Glutamatergic neuron (in vitro differentiated cells): ENCODE results near the gene CD2AP. TPM values are rescaled to one million over a fixed set of nuclear protein-coding genes. Genes with fewer than 3 reads are reported as not detected.

ENCODE experiments used
- DNase-seq: peaks from one replicate; pipeline ENCODE4 v3.0.0; 2022
- H3K27ac Mint-ChIP-seq: one replicate; pipeline ENCODE4 v1.8.0; 2020; ENCODE audit warnings: mild to moderate bottlenecking, mixed read lengths, inconsistent platforms; ENCODE audit not compliant: unreplicated experiment
- H3K27me3 Mint-ChIP-seq: one replicate; pipeline ENCODE4 v1.8.0; 2020; ENCODE audit warnings: mild to moderate bottlenecking, moderate library complexity, mixed read lengths, inconsistent platforms; ENCODE audit not compliant: unreplicated experiment
- H3K36me3 Mint-ChIP-seq: one replicate; pipeline ENCODE4 v1.8.0; 2020; ENCODE audit warnings: mild to moderate bottlenecking, mixed read lengths, inconsistent platforms; ENCODE audit not compliant: unreplicated experiment
- H3K4me1 Mint-ChIP-seq: one replicate; pipeline ENCODE4 v1.8.0; 2020; ENCODE audit warnings: mild to moderate bottlenecking, low read depth, mixed read lengths, inconsistent platforms; ENCODE audit not compliant: unreplicated experiment
- H3K4me3 Mint-ChIP-seq: one replicate; pipeline ENCODE4 v1.8.0; 2020; ENCODE audit warnings: mild to moderate bottlenecking, mixed read lengths, inconsistent platforms; ENCODE audit not compliant: unreplicated experiment
- H3K9me3 Mint-ChIP-seq: one replicate; pipeline ENCODE4 v1.8.0; 2020; ENCODE audit warnings: mild to moderate bottlenecking, moderate library complexity, mixed read lengths, inconsistent platforms; ENCODE audit not compliant: unreplicated experiment
- CTCF ChIP-seq: fragments of 200-600 bp; sonication (generic); IDR thresholded peaks from one replicate; pipeline ENCODE4 v1.5.0; 2021; ENCODE audit not compliant: partially characterized antibody, unreplicated experiment
- total RNA-seq: library from RNA; stranded (reverse); fragmentation: NEBNext Ultra II Directional; extraction: Animal tissue kit (Norgen Biotek cat#: 25700); gene quantifications from one replicate; pipeline ENCODE4 v1.2.1, GENCODE V29; 2021; ENCODE audit not compliant: unreplicated experiment

Gene CD2AP
- total RNA-seq, 1 donor from 2014 or later, result 14.9 TPM

GRCh38 chr6:47435254-47435612 is 42.4 kb upstream of the CD2AP start:
- no peaks in the 10 kb centered on the region for H3K4me1 Mint-ChIP-seq
- peaks cover 2% of the 10 kb centered on the region for H3K27me3 Mint-ChIP-seq
- TF ChIP-seq CTCF, result no peak
- no peak overlapping the region for H3K4me3 Mint-ChIP-seq
- no peak for DNase-seq
- no peak overlapping the region for H3K27ac Mint-ChIP-seq
- peaks cover 3% of the 10 kb centered on the region for H3K9me3 Mint-ChIP-seq
- no peaks in the 10 kb centered on the region for H3K36me3 Mint-ChIP-seq

GRCh38 chr6:47437592-47437991 is 40.0 kb upstream of the CD2AP start:
- Mint-ChIP-seq H3K36me3 (no peaks in the 10 kb centered on the region), H3K4me1 (no peaks in the 10 kb centered on the region), H3K4me3 (no peak overlapping the region), H3K27ac (no peak overlapping the region), H3K9me3 (no peaks in the 10 kb centered on the region), H3K27me3 (peaks cover 2% of the 10 kb centered on the region)
- no peak for TF ChIP-seq CTCF
- no peak for DNase-seq

GRCh38 chr6:47438481-47439347 is 38.9 kb upstream of the CD2AP start:
- no peak overlapping the region for H3K4me3 Mint-ChIP-seq
- peaks cover 2% of the 10 kb centered on the region for H3K27me3 Mint-ChIP-seq
- TF ChIP-seq CTCF, result no peak
- H3K4me1 Mint-ChIP-seq, result no peaks in the 10 kb centered on the region
- H3K27ac Mint-ChIP-seq, result no peak overlapping the region
- DNase-seq, result no peak
- no peaks in the 10 kb centered on the region for H3K9me3 Mint-ChIP-seq
- no peaks in the 10 kb centered on the region for H3K36me3 Mint-ChIP-seq

- no peaks in the 10 kb centered on the region for H3K36me3 Mint-ChIP-seq
Observed at GRCh38 chr6:47439348-47439668, 38.3 kb upstream of the CD2AP start.

More at GRCh38 chr6:47439348-47439668, 38.3 kb upstream of the CD2AP start:
- H3K4me3 Mint-ChIP-seq, result no peak overlapping the region
- H3K9me3 Mint-ChIP-seq, result no peaks in the 10 kb centered on the region
- DNase-seq, result no peak
- no peaks in the 10 kb centered on the region for H3K4me1 Mint-ChIP-seq
- H3K27me3 Mint-ChIP-seq, result peaks cover 2% of the 10 kb centered on the region
- no peak overlapping the region for H3K27ac Mint-ChIP-seq
- TF ChIP-seq CTCF, result no peak
